ENCODE results near the gene MORN1.

DNA sequence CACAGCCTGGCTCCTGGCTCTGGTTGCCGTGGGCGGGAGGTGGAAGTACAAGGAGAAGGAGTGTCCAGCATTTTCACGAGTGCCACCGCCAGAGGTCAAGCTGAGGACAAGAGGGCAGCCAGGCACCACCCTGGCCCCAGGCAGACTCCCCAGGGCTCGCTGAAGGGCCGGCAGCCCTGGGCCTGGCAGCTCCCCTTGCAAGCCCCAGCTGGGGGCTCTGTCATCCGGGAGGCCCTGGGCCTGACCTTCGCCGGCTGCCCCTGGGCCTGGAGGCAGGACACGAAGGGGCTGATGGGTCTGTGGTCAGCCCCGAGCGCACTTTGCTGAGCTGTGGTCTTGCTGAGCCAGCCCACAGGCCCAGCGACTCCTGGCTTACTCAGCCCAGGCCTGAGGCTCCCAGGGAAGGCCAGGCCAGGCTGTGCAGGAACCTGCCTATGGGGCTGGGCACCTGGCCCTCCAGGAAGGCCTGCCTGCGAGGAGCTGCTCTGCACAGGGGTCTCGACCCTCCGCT lies 74.8 kb downstream of the MORN1 start:
- TF ChIP-seq POLR2AphosphoS5 (IDR thresholded peaks at IDR 0.05; ENCODE audit: low read depth, low read length) (no peak), POLR2A (IDR thresholded peaks at IDR 0.05; ENCODE audit: low read depth, low read length) (no peak), TAF1 (IDR thresholded peaks at IDR 0.05; ENCODE audit: borderline replicate concordance, low read depth, low read length) (no peak)

All from GM12892 (cell line).